Ascending aorta (tissue), 2 donors: ENCODE results near the gene DAB1. TPM values are rescaled to one million over a fixed set of nuclear protein-coding genes. Genes with fewer than 3 reads are reported as not detected.

Experiments used
- DNase-seq, 2 donors: peaks; one replicate each; pipeline ENCODE4 v3.0.0-alpha.2; 2019; ENCODE audit warnings: low spot score in 2 of 2
- H3K27ac ChIP-seq, 2 donors: fragments of 200-600 bp; sonication (generic); one replicate each; pipeline ENCODE4 v1.5.1; 2016 to 2017; ENCODE audit warnings: mild to moderate bottlenecking in 1 of 2
- H3K27me3 ChIP-seq: fragments of 200-600 bp; sonication (generic); one replicate; pipeline ENCODE4 v1.5.1; 2017
- H3K36me3 ChIP-seq, 2 donors: fragments of 200-600 bp; sonication (generic); one replicate each; pipeline ENCODE4 v1.5.1; 2016
- H3K4me1 ChIP-seq, 2 donors: fragments of 200-600 bp; sonication (generic); one replicate each; pipeline ENCODE4 v1.5.1; 2016 to 2017; ENCODE audit warnings: mild to moderate bottlenecking in 1 of 2
- H3K4me3 ChIP-seq, 2 donors: fragments of 200-600 bp; sonication (generic); one replicate each; pipeline ENCODE4 v1.5.1; 2016 to 2017; ENCODE audit warnings: mild to moderate bottlenecking in 1 of 2
- H3K9me3 ChIP-seq, 2 donors: fragments of 200-600 bp; sonication (generic); one replicate each; pipeline ENCODE4 v1.5.1; 2016
- CTCF ChIP-seq, 3 experiments: fragments of 200-600 bp in 2 of 3; fragments of 450-650 bp in 1 of 3; sonication (generic) in 2 of 3; IDR thresholded peaks; one replicate each; pipeline ENCODE4 v1.5.1; 2016 to 2019; ENCODE audit warnings: antibody characterized with exemption in 3 of 3, mild to moderate bottlenecking in 1 of 3, moderate library complexity in 1 of 3
- intact Hi-C: fragments of 100-400 bp; cut with DNase I; formaldehyde crosslinking; loops from one replicate; pipeline ENCODE4 v1.15.1; 2023
- total RNA-seq: library from RNA; depleted of rRNA; stranded (reverse); fragments of >200 nt; gene quantifications from one replicate; pipeline ENCODE4 v1.1.0, GENCODE V29; 2016

Gene DAB1
- total RNA-seq, 1 donor from 2014 or later: not detected

GRCh38 chr1:57447551-57447950 is 23.7 kb upstream of the DAB1 start:
- intact Hi-C loops: no loop called here
- no peak for TF ChIP-seq CTCF (IDR thresholded peaks at IDR 0.05)

GRCh38 chr1:57443004-57443403 is 19.1 kb upstream of the DAB1 start:
- Histone ChIP-seq H3K27ac (no peak overlapping the region), H3K4me1 (no peaks in the 10 kb centered on the region), H3K9me3 (no peaks in the 10 kb centered on the region), H3K36me3 (no peaks in the 10 kb centered on the region), H3K4me3 (no peak overlapping the region), H3K27me3 (no peaks in the 10 kb centered on the region)
- no peak for TF ChIP-seq CTCF (IDR thresholded peaks at IDR 0.05)
- intact Hi-C loops: no loop called here
- DNase-seq: no peak

More at GRCh38 chr1:57447551-57447950, 23.7 kb upstream of the DAB1 start:
- DNase-seq: no peak
- Histone ChIP-seq H3K4me3 (no peak overlapping the region), H3K9me3 (no peaks in the 10 kb centered on the region), H3K27ac (no peak overlapping the region), H3K27me3 (no peaks in the 10 kb centered on the region), H3K36me3 (no peaks in the 10 kb centered on the region), H3K4me1 (no peaks in the 10 kb centered on the region)

- H3K4me3 ChIP-seq: no peak overlapping the region
- no peak for TF ChIP-seq CTCF (IDR thresholded peaks at IDR 0.05)
- intact Hi-C loops: no loop called here
- H3K9me3 ChIP-seq: no peaks in the 10 kb centered on the region
- H3K27me3 ChIP-seq: no peaks in the 10 kb centered on the region
- H3K36me3 ChIP-seq: no peaks in the 10 kb centered on the region
- H3K27ac ChIP-seq: no peak overlapping the region
- H3K4me1 ChIP-seq: no peaks in the 10 kb centered on the region
- DNase-seq: no peak
Observed at GRCh38 chr1:57440096-57440495, 16.2 kb upstream of the DAB1 start.

GRCh38 chr1:57431400-57431799 is 7.5 kb upstream of the DAB1 start:
- Histone ChIP-seq H3K36me3 (no peaks in the 10 kb centered on the region), H3K27ac (no peak overlapping the region), H3K27me3 (no peaks in the 10 kb centered on the region), H3K4me1 (no peaks in the 10 kb centered on the region), H3K9me3 (no peaks in the 10 kb centered on the region), H3K4me3 (no peak overlapping the region)
- no peak for TF ChIP-seq CTCF (IDR thresholded peaks at IDR 0.05)
- intact Hi-C loops: no loop called here
- DNase-seq: no peak

DNA sequence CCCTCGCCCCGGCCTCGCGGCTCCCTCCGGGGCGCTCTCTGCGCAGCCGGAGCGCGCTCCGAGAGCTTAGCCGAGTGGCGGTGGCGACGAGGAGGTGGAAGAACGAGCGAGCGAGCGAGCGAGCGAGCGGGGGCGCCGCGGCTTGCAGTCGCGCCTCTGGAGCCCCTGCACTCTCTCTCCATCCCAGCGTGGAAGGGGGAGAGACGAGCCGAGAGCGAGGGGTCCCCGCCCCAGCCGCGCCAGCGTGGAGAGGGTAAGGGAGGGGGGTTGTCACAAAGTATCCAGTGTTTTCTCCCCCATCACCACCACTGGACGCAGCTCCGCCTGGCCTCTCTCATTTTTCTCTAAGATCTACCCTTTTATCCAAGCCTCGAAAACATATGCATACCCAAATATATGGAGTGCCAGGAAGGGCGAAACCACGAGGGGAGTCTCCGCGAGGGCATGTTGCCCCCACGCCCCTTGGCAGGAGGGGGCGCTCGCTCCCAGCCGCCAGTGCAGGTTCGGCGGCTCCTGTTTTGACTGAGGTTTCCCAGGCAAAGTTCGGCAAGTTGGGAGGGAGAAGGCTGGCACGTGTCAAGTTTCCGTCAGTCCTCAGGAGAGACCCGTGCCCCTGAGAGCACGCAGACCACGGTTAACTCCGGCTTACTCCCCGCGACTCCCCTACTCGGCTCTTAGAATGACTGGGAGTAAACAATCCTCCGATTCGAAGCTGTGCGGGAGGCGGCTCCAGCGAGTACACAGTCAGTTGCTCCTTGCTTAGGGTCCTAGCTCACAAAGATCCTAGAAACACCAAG is 569 bp upstream of the DAB1 start:
- intact Hi-C loops: no loop called here
- Histone ChIP-seq H3K36me3 (no peaks in the 10 kb centered on the region), H3K4me3 (peak overlapping the region; percentile 16 to 42), H3K4me1 (no peaks in the 10 kb centered on the region), H3K9me3 (no peaks in the 10 kb centered on the region), H3K27ac (no peak overlapping the region), H3K27me3 (no peaks in the 10 kb centered on the region)
- DNase-seq: no peak
- no peak for TF ChIP-seq CTCF (IDR thresholded peaks at IDR 0.05)
